Osteoblast (primary cell): Measurements from ENCODE around the gene CNDP2. TPM values are rescaled to one million over a fixed set of nuclear protein-coding genes. Genes with fewer than 3 reads are reported as not detected.

Experiments
- DNase-seq: peaks from one replicate; pipeline ENCODE4 v3.0.0; 2011; ENCODE audit warnings: low spot score, mixed read lengths; ENCODE audit not compliant: insufficient read length; ENCODE audit errors: missing footprints
- H2AFZ ChIP-seq: 2 replicates; pipeline ENCODE4 v1.6.0; 2011; ENCODE audit warnings: mild to moderate bottlenecking, low read length
- H3K27ac ChIP-seq: 2 replicates; pipeline ENCODE4 v1.5.1; 2011; ENCODE audit warnings: mild to moderate bottlenecking, low read depth, low read length, moderate library complexity
- H3K27me3 ChIP-seq: 2 replicates; pipeline ENCODE4 v1.6.0; 2012; ENCODE audit warnings: mild to moderate bottlenecking, control low read depth, inconsistent platforms, low read length, moderate library complexity; ENCODE audit not compliant: insufficient read depth
- H3K36me3 ChIP-seq: 2 replicates; pipeline ENCODE4 v1.5.1; 2011; ENCODE audit warnings: mild to moderate bottlenecking, low read length, control low read depth, moderate library complexity; ENCODE audit not compliant: insufficient read depth
- H3K4me1 ChIP-seq: 2 replicates; pipeline ENCODE4 v1.5.1; 2011; ENCODE audit warnings: mild to moderate bottlenecking, low read length, control low read depth, moderate library complexity; ENCODE audit not compliant: insufficient read depth
- H3K4me2 ChIP-seq: 2 replicates; pipeline ENCODE4 v1.6.0; 2011; ENCODE audit warnings: mild to moderate bottlenecking, low read length; ENCODE audit not compliant: insufficient read depth
- H3K4me3 ChIP-seq: fragments of 200-600 bp; sonication (generic); 3 replicates; pipeline ENCODE4 v1.5.1; 2012; ENCODE audit warnings: mild to moderate bottlenecking, low read length, inconsistent platforms; ENCODE audit not compliant: insufficient read depth
- H3K79me2 ChIP-seq: 2 replicates; pipeline ENCODE4 v1.6.0; 2012; ENCODE audit warnings: mild to moderate bottlenecking, low read length, control low read depth, inconsistent platforms; ENCODE audit not compliant: insufficient read depth
- H3K9me3 ChIP-seq: 2 replicates; pipeline ENCODE4 v1.5.1; 2011; ENCODE audit warnings: low read depth, low read length, control low read depth
- H4K20me1 ChIP-seq: 2 replicates; pipeline ENCODE4 v1.6.0; 2012; ENCODE audit warnings: mild to moderate bottlenecking, low read length, control low read depth; ENCODE audit not compliant: insufficient read depth
- total RNA-seq: library from RNA; depleted of rRNA; stranded (reverse); fragments of >200 nt; gene quantifications from 2 replicates; pipeline ENCODE4 v1.2.3, GENCODE V29; 2012
- TF ChIP-seq, protein P1 (sequence below): IDR thresholded peaks from 2 replicates; pipeline ENCODE4 v1.5.1; 2011; ENCODE audit warnings: mild to moderate bottlenecking, low read depth, low read length, moderate library complexity; ENCODE audit errors: extremely low read depth

Gene CNDP2
- total RNA-seq, 1 donor = 25.3 TPM

DNA sequence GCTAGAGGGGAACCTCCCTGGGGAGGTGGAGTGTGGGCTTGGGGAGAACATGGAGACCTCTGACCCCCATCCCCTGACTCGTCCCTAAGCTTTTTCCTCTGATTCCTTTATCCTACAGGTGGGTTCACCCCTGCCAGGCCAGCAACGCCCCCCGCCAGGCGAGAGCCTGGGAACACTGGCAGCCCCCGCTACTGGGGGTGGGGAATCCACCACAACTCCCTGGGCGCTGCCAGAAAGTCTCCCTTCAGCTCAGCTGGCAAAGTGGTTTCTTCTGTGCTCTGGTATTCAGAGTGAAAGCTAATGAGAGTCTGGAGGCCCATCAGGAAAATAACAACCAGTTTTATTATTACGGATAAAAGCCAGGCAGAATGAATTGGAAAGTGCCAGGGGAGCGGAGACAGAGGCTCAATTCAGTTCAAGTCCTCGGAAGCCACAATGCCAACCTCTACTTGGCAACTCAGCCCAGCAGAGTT lies 41.8 kb upstream of the CNDP2 start:
- H3K79me2 ChIP-seq = no peaks in the 10 kb centered on the region
- TF ChIP-seq, protein P1, sequence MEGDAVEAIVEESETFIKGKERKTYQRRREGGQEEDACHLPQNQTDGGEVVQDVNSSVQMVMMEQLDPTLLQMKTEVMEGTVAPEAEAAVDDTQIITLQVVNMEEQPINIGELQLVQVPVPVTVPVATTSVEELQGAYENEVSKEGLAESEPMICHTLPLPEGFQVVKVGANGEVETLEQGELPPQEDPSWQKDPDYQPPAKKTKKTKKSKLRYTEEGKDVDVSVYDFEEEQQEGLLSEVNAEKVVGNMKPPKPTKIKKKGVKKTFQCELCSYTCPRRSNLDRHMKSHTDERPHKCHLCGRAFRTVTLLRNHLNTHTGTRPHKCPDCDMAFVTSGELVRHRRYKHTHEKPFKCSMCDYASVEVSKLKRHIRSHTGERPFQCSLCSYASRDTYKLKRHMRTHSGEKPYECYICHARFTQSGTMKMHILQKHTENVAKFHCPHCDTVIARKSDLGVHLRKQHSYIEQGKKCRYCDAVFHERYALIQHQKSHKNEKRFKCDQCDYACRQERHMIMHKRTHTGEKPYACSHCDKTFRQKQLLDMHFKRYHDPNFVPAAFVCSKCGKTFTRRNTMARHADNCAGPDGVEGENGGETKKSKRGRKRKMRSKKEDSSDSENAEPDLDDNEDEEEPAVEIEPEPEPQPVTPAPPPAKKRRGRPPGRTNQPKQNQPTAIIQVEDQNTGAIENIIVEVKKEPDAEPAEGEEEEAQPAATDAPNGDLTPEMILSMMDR = no peak
- H3K4me1 ChIP-seq = no peaks in the 10 kb centered on the region
- H3K36me3 ChIP-seq = no peaks in the 10 kb centered on the region
- no peak overlapping the region for H2AFZ ChIP-seq
- no peak for DNase-seq
- no peak overlapping the region for H3K4me2 ChIP-seq
- no peak overlapping the region for H3K27ac ChIP-seq
- no peaks in the 10 kb centered on the region for H4K20me1 ChIP-seq
- no peak overlapping the region for H3K4me3 ChIP-seq
- peaks cover 50% of the 10 kb centered on the region for H3K27me3 ChIP-seq
- H3K9me3 ChIP-seq = no peaks in the 10 kb centered on the region

DNA sequence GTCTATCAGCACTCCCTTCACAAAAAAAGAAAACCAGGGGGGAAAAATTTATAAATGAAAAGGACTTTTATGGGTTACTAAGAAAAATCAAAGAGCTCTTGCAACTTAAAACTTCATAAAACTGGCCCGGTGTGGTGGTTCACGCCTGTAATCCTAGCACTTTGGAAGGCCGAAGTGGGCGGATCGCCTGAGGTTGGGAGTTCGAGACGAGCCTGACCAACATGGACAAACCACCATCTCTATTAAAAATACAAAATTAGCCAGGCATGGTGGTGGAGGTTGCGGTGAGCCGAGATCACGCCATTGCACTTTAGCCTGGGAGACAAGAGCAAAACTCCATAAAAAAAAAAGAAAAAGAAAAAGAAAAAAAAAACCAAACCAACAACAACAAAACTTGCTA lies 40.8 kb upstream of the CNDP2 start:
- no peak overlapping the region for H3K4me2 ChIP-seq
- H4K20me1 ChIP-seq = no peaks in the 10 kb centered on the region
- H3K79me2 ChIP-seq = no peaks in the 10 kb centered on the region
- TF ChIP-seq, protein P1 = no peak
- no peak overlapping the region for H3K27ac ChIP-seq
- H3K9me3 ChIP-seq = no peaks in the 10 kb centered on the region
- H2AFZ ChIP-seq = no peak overlapping the region
- H3K36me3 ChIP-seq = no peaks in the 10 kb centered on the region
- no peak overlapping the region for H3K4me3 ChIP-seq
- DNase-seq = no peak
- peaks cover 60% of the 10 kb centered on the region for H3K27me3 ChIP-seq
- no peaks in the 10 kb centered on the region for H3K4me1 ChIP-seq

DNA sequence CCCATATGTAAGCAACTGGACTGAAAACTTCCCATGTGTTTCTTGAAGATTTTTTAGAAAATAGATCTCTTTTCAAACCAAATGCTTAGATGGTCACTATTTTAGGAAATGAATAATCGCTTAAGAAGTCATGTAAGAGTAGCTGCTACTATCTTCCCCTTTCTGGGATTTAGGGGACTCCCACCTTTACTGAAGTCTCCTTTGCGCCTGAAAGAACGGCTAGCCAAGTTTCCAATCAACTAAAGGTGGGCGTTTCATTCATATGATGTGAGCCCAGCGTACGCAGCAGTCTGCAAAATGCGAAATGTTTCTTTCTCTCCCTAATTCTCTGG lies 40.2 kb upstream of the CNDP2 start:
- Histone ChIP-seq H3K27ac (no peak overlapping the region), H3K9me3 (no peaks in the 10 kb centered on the region), H3K27me3 (peaks cover 60% of the 10 kb centered on the region), H4K20me1 (no peaks in the 10 kb centered on the region), H3K36me3 (no peaks in the 10 kb centered on the region), H3K79me2 (no peaks in the 10 kb centered on the region), H2AFZ (no peak overlapping the region), H3K4me3 (no peak overlapping the region), H3K4me1 (no peaks in the 10 kb centered on the region), H3K4me2 (no peak overlapping the region)
- no peak for DNase-seq
- TF ChIP-seq, protein P1 = no peak

DNA sequence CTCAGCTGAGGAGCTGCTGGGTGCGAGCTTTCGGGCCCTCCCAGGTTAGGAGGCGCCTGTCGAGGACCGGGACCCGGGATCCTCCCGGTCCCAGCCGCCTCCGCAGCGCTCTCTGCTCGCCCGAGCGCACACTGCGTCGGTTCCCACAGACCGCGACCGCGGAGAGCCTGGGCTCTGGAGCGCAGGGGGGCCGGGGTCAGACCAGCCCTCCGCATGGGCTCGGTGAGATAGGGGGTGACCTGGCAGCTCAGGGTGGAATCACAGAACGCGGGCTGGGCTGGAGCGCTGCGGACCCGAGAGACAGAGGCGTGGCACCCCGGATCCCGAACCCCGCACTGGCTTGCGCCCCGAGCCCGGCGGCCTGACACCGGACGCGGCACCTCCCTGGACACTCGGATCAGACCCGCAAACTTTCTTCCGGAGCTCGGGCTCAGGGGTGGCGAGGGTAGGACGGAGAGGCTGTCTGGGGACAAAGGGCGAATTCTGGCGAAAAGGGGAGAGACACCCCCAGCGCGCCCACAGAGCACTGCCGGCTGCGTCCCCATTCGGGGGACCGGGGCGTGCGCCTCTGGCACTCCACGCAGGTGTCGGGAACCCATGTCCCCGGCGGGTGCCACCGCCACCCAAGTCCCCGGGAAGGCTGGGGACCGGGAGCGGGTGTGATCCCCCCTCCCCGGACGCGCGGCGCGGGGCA lies 39.7 kb upstream of the CNDP2 start:
- TF ChIP-seq, protein P1 = no peak
- Histone ChIP-seq H3K27ac (no peak overlapping the region), H3K9me3 (no peaks in the 10 kb centered on the region), H3K4me2 (no peak overlapping the region), H3K4me3 (no peak overlapping the region), H2AFZ (no peak overlapping the region), H3K4me1 (no peaks in the 10 kb centered on the region), H4K20me1 (no peaks in the 10 kb centered on the region), H3K36me3 (no peaks in the 10 kb centered on the region), H3K27me3 (peaks cover 60% of the 10 kb centered on the region), H3K79me2 (no peaks in the 10 kb centered on the region)
- no peak for DNase-seq
